HepG2 (cell line): ENCODE data around the gene GSC2. TPM values are rescaled to one million over a fixed set of nuclear protein-coding genes. Genes with fewer than 3 reads are reported as not detected.
A peak's percentile ranks its signal among the peaks of the same experiment; 100 is the strongest.

Experiments used
- ARID4A ChIP-seq: sonication (generic); formaldehyde crosslinking; IDR thresholded peaks from 2 replicates; pipeline ENCODE4 v1.5.0; 2020; ENCODE audit warnings: mild to moderate bottlenecking, missing genetic modification reagents, borderline replicate concordance
- LCORL ChIP-seq, 2 experiments: fragments of 450-650 bp in 1 of 2; sonication (generic) in 1 of 2; formaldehyde crosslinking in 1 of 2; IDR thresholded peaks; 2 replicates each; pipeline versions ENCODE4 v1.5.0 to v1.6.1; 2017 to 2020; ENCODE audit warnings: antibody characterized with exemption in 1 of 2, missing genetic modification reagents in 1 of 2
- MYC ChIP-seq: sonication (generic); formaldehyde crosslinking; IDR thresholded peaks from 2 replicates; pipeline ENCODE4 v1.9.0; 2021; ENCODE audit warnings: missing genetic modification reagents, borderline replicate concordance
- NFAT5 ChIP-seq: sonication (generic); formaldehyde crosslinking; IDR thresholded peaks from 2 replicates; pipeline ENCODE4 v1.4.0; 2020; ENCODE audit warnings: missing genetic modification reagents
- NRL ChIP-seq: sonication (generic); formaldehyde crosslinking; IDR thresholded peaks from 2 replicates; pipeline ENCODE4 v1.5.0; 2020; ENCODE audit warnings: missing genetic modification reagents, mild to moderate bottlenecking, moderate library complexity, borderline replicate concordance
- SNAPC2 ChIP-seq: sonication (generic); formaldehyde crosslinking; IDR thresholded peaks from 2 replicates; pipeline ENCODE4 v1.8.1; 2022; ENCODE audit warnings: mild to moderate bottlenecking, missing genetic modification reagents
- ZBTB33 ChIP-seq: sonication (generic); formaldehyde crosslinking; IDR thresholded peaks from 2 replicates; pipeline ENCODE4 v1.4.0; 2020; ENCODE audit warnings: missing genetic modification reagents
- ZNF605 ChIP-seq: sonication (generic); formaldehyde crosslinking; IDR thresholded peaks from 2 replicates; pipeline ENCODE4 v1.8.0; 2022; ENCODE audit warnings: mild to moderate bottlenecking, missing genetic modification reagents
- ZNF784 ChIP-seq: sonication (generic); formaldehyde crosslinking; IDR thresholded peaks from 2 replicates; pipeline ENCODE4 v1.5.1; 2020; ENCODE audit warnings: missing genetic modification reagents, mild to moderate bottlenecking, borderline replicate concordance
- ZNF790 ChIP-seq: sonication (generic); formaldehyde crosslinking; IDR thresholded peaks from 2 replicates; pipeline ENCODE4 v1.8.0; 2022; ENCODE audit warnings: missing genetic modification reagents, mild to moderate bottlenecking, borderline replicate concordance
- polyA plus RNA-seq, 8 experiments: library from polyadenylated mRNA; depleted of rRNA in 3 of 8; stranded (reverse) in 7 of 8; unstranded in 1 of 8; fragments of >200 nt; fragmentation: Illumina TruSeq in 4 of 8; extraction: Trizol in 4 of 8; gene quantifications; 2 replicates each; pipeline versions ENCODE4 v1.2.1 to v1.2.3, GENCODE V29; 2011 to 2016; ENCODE audit warnings: low read depth in 4 of 8, missing spikeins in 1 of 8, mixed read lengths in 1 of 8; ENCODE audit not compliant: insufficient read depth in 1 of 8
- total RNA-seq, 5 experiments: library from RNA; depleted of rRNA; stranded (reverse); fragments of >200 nt; fragmentation: Illumina TruSeq; extraction: Trizol; gene quantifications; 2 replicates each; pipeline ENCODE4 v1.2.3, GENCODE V29; 2016; ENCODE audit warnings: low read depth in 1 of 5

The GSC2 gene
- total and polyA plus RNA-seq, 2 of the 13 experiments (the other 11 are each of a cell fraction or from before 2014, with no cell fraction given) = not detected

GRCh38 chr22:19122752-19123492 is 27.2 kb downstream of the GSC2 start (continued):
- TF ChIP-seq NFAT5 = no peak
- TF ChIP-seq SNAPC2 (CRISPR knock-in tag) = 0 out of 2 replicates have a peak, but pooled peaks have one; percentile 30
- 0 out of 2 replicates have a peak, but pooled peaks have one; percentile 5 for TF ChIP-seq ZBTB33 (CRISPR knock-in tag)
- 0 out of 2 replicates have a peak, but pooled peaks have one; percentile 42 for TF ChIP-seq ARID4A (CRISPR knock-in tag)
- no peak for TF ChIP-seq ZNF784
- TF ChIP-seq NRL (CRISPR knock-in tag) = 0 out of 2 replicates have a peak, but pooled peaks have one; percentile 22
- TF ChIP-seq ZNF605 = peak; percentile 31; the same call in 1 of the 2 replicates
- no peak for TF ChIP-seq MYC (CRISPR knock-in tag)
- no peak for TF ChIP-seq ZNF790 (CRISPR knock-in tag)
- no peak for TF ChIP-seq LCORL (IDR thresholded peaks at IDR 0.05)
- 0 out of 2 replicates have a peak, but pooled peaks have one; percentile 19 for TF ChIP-seq LCORL (CRISPR knock-in tag; IDR thresholded peaks at IDR 0.05)
